Testis (tissue), 2 donors: ENCODE results near the gene HSF5.

Experiments
- CTCF ChIP-seq, 3 experiments: fragments of 450-650 bp in 2 of 3; fragments of 200-600 bp in 1 of 3; sonication (generic) in 1 of 3; IDR thresholded peaks; one replicate each; pipeline ENCODE4 v1.5.1; 2016 to 2019; ENCODE audit warnings: antibody characterized with exemption in 3 of 3, mild to moderate bottlenecking in 2 of 3, moderate library complexity in 1 of 3
- POLR2A ChIP-seq: fragments of 450-650 bp; IDR thresholded peaks from one replicate; pipeline ENCODE4 v1.6.1; 2017; ENCODE audit warnings: antibody characterized with exemption, mild to moderate bottlenecking, moderate library complexity

GRCh38 chr17:58530655-58531054 is 42.4 kb upstream of the HSF5 start:
- TF ChIP-seq CTCF (IDR thresholded peaks at IDR 0.05) (no peak), POLR2A (no peak)
